Glutamatergic neuron (in vitro differentiated cells): Measurements from ENCODE around the gene MAPK13. TPM values are rescaled to one million over a fixed set of nuclear protein-coding genes. Genes with fewer than 3 reads are reported as not detected.
"Not testable (repeated sequence)": the region's sequence is repeated elsewhere in the genome, so short reads cannot be mapped to it uniquely, and the experiment has no call there.

Experiments
- DNase-seq: peaks from one replicate; pipeline ENCODE4 v3.0.0; 2022
- H3K27ac Mint-ChIP-seq: one replicate; pipeline ENCODE4 v1.8.0; 2020; ENCODE audit warnings: mild to moderate bottlenecking, mixed read lengths, inconsistent platforms; ENCODE audit not compliant: unreplicated experiment
- H3K27me3 Mint-ChIP-seq: one replicate; pipeline ENCODE4 v1.8.0; 2020; ENCODE audit warnings: mild to moderate bottlenecking, moderate library complexity, mixed read lengths, inconsistent platforms; ENCODE audit not compliant: unreplicated experiment
- H3K36me3 Mint-ChIP-seq: one replicate; pipeline ENCODE4 v1.8.0; 2020; ENCODE audit warnings: mild to moderate bottlenecking, mixed read lengths, inconsistent platforms; ENCODE audit not compliant: unreplicated experiment
- H3K4me1 Mint-ChIP-seq: one replicate; pipeline ENCODE4 v1.8.0; 2020; ENCODE audit warnings: mild to moderate bottlenecking, low read depth, mixed read lengths, inconsistent platforms; ENCODE audit not compliant: unreplicated experiment
- H3K4me3 Mint-ChIP-seq: one replicate; pipeline ENCODE4 v1.8.0; 2020; ENCODE audit warnings: mild to moderate bottlenecking, mixed read lengths, inconsistent platforms; ENCODE audit not compliant: unreplicated experiment
- H3K9me3 Mint-ChIP-seq: one replicate; pipeline ENCODE4 v1.8.0; 2020; ENCODE audit warnings: mild to moderate bottlenecking, moderate library complexity, mixed read lengths, inconsistent platforms; ENCODE audit not compliant: unreplicated experiment
- CTCF ChIP-seq: fragments of 200-600 bp; sonication (generic); IDR thresholded peaks from one replicate; pipeline ENCODE4 v1.5.0; 2021; ENCODE audit not compliant: partially characterized antibody, unreplicated experiment
- long read RNA-seq: library from polyadenylated mRNA; unstranded; transcript quantifications from one replicate; pipeline ENCODE4 v2.0.0, GENCODE V29; 2020; ENCODE audit not compliant: unreplicated experiment
- total RNA-seq: library from RNA; stranded (reverse); fragmentation: NEBNext Ultra II Directional; extraction: Animal tissue kit (Norgen Biotek cat#: 25700); gene quantifications from one replicate; pipeline ENCODE4 v1.2.1, GENCODE V29; 2021; ENCODE audit not compliant: unreplicated experiment

MAPK13 gene
- 4.2 TPM for total RNA-seq
- long read RNA-seq, result 0 reads

GRCh38 chr6:36129941-36130666 lies at the start of gene MAPK13:
Gene MAPK13 (plus strand): TSS chr6:36130513. CDS start chr6:36130583, 70 bp downstream.
- peak within 1 kb of the TSS; percentile 64 for H3K4me3 Mint-ChIP-seq
- no peaks in the 10 kb centered on the region for H3K36me3 Mint-ChIP-seq
- peaks cover 16% of the 10 kb centered on the region for H3K4me1 Mint-ChIP-seq
- no peak within 1 kb of the TSS for H3K27ac Mint-ChIP-seq
- peaks cover 1% of the 10 kb centered on the region for H3K27me3 Mint-ChIP-seq
- peaks cover 2% of the 10 kb centered on the region for H3K9me3 Mint-ChIP-seq
- no peak for DNase-seq
- no peak for TF ChIP-seq CTCF

GRCh38 chr6:36082318-36082717 lies 48.0 kb upstream of the MAPK13 start:
- Mint-ChIP-seq H3K9me3 (peaks cover 8% of the 10 kb centered on the region), H3K27me3 (peaks cover under 1% of the 10 kb centered on the region), H3K4me1 (no peaks in the 10 kb centered on the region), H3K27ac (no peak overlapping the region), H3K4me3 (no peak overlapping the region), H3K36me3 (peaks cover 59% of the 10 kb centered on the region)
- DNase-seq, result no peak
- TF ChIP-seq CTCF, result no peak

GRCh38 chr6:36083446-36083845 lies 46.9 kb upstream of the MAPK13 start:
- no peak for TF ChIP-seq CTCF
- H3K36me3 Mint-ChIP-seq, result peaks cover 68% of the 10 kb centered on the region
- H3K9me3 Mint-ChIP-seq, result peaks cover 8% of the 10 kb centered on the region
- no peak for DNase-seq
- H3K27me3 Mint-ChIP-seq, result peaks cover 2% of the 10 kb centered on the region
- no peak overlapping the region for H3K4me3 Mint-ChIP-seq
- no peak overlapping the region for H3K27ac Mint-ChIP-seq
- no peaks in the 10 kb centered on the region for H3K4me1 Mint-ChIP-seq

DNA sequence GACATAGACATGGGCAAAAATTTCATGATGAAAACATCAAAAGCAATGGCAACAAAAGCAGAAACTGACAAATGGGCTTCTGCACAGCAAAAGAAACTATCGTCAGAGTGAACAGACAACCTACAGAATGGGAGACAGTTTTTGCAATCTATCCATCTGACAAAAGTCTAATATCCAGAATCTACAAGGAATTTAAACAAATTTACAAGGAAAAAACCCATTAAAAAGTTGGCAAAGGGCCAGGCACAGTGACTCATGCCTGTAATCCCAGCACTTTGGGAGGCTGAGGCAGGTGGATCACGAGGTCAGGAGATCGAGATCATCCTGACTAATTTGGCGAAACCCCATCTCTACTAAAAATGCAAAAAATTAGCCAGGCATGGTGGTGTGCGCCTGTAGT lies 42.1 kb upstream of the MAPK13 start:
- H3K4me1 Mint-ChIP-seq, H3K27me3 Mint-ChIP-seq, H3K9me3 Mint-ChIP-seq, H3K27ac Mint-ChIP-seq, DNase-seq, H3K4me3 Mint-ChIP-seq: not testable (repeated sequence)
- H3K36me3 Mint-ChIP-seq, result peaks cover 39% of the 10 kb centered on the region

GRCh38 chr6:36089048-36089447 lies 41.3 kb upstream of the MAPK13 start:
- Mint-ChIP-seq H3K27ac (no peak overlapping the region), H3K4me3 (no peak overlapping the region), H3K9me3 (peaks cover 6% of the 10 kb centered on the region), H3K27me3 (peaks cover 4% of the 10 kb centered on the region), H3K4me1 (no peaks in the 10 kb centered on the region), H3K36me3 (peaks cover 35% of the 10 kb centered on the region)
- no peak for TF ChIP-seq CTCF
- DNase-seq, result no peak
